ENCODE results near the gene RNFT2. TPM values are rescaled to one million over a fixed set of nuclear protein-coding genes. Genes with fewer than 3 reads are reported as not detected.

The RNFT2 gene
- total RNA-seq, 1 experiment from 2014 or later: 5.7 TPM

DNA sequence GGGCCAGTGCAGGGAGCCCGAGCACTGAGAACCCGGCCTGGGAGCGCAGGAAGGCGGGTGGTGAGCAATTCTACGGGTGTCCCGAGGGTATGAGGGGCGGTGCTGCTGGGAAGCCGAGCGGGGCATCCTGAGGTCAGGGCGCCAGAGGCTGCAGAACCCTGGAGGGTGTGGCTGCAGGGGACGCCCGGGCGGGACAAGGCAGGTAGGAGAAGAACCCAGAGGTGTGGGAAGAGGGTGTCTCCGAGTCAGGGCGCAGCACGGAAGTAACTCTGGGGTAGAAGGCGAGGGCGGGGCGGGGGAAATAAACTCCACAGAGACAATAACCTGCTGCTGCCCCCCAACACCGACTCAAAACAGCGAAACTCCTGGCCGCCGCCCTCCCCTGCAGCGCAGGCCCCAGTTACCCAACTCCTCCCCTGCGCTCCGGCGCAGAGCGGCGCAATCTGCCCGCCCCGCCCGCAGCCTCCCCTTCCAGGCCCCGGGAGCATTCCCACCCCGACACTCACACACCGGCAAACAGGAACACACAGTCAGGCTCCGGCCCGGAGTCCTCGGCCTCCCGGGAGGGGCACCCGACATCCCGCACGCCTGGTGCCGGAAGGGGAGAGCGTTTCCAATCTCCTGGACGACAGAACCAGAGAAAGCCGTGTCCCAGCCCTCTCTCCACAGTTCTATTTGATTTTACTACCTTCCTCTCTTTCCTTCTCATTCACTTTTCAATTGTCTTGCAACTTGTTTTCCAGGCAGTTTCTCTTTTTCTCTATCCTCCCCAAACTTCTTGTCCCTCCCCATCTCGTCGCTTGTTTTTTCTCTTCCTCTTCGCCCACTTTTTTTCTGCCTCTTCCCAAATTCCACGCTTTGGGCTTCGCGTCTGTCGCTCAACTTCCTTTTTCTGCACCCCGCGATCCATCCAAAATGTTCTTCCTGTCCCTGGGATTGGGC, 140.7 kb downstream of the RNFT2 start:
- no peak for DNase-seq (ENCODE audit: low read depth)

GRCh38 chr12:116879509-116880212, 141.5 kb downstream of the RNFT2 start:
- no peak for DNase-seq (ENCODE audit: low read depth)

- DNase-seq (ENCODE audit: low read depth): no peak
Observed at GRCh38 chr12:116880213-116880816, 142.2 kb downstream of the RNFT2 start.

- DNase-seq (ENCODE audit: low read depth): peak; percentile 42
Observed at GRCh38 chr12:116880817-116881324, 142.8 kb downstream of the RNFT2 start.

DNA sequence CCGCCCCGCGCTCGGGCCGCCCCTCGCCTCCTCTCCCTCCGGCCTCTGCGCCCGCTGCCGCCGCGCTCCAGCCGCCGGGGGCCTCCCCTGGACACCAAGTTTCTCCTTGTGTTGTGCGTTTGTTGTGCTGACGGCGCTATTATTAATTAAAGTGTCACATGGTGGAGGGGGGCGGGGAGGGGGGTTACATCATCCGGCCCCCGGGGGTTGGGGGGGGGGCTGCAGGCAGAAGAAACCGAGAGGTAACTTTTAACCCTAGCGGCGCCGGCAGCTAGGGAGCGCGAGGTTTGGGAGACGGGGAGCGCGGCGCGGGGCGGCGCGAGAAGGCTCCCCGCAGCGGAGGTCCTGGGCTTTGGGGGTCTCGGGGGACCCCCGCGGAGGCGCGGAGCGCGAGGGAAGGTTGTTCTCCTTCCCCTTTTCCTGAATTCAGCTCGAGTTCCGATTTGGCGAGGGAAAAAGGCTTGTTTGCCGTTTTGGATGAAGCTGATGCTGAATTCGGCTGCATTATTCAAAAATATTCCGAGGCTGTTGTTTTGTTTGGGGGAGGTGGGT, 143.3 kb downstream of the RNFT2 start, which contains the start of gene HRK:
Gene HRK (minus strand): TSS at position 117 of the 552 bp plus-strand sequence. CDS start 134 bp downstream, outside the sequence.
- no peak for DNase-seq (ENCODE audit: low read depth)

DNA sequence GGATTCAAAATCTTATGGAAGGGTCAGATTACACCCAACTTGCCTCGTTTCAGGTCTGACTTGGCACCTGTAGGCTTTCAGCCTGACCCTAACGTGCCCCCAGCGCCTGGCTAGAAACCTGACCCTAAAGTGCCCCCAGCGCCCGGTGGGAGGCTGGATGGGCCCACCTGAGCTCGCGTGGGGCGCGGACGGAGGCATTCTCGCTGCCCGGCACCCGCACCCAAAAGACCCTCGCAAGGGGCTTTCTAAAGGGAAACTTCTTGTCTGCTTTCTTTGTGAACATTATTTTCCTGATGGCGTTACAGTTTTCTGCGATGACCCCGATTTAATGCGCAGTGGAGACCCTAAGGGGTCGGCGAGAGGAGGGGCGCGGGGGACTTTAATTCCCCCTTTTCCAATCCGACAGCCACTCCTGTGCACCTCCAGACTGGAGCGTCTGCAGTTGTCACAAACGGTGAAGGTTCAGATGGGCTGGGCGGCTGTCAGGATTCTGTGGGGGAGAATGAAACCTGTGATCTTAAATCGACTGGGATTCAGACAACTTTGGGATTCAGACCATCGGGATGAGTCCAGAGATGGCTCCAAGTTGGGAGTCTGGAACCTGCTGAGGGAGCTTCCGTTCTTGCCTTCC, 143.9 kb downstream of the RNFT2 start:
- no peak for DNase-seq (ENCODE audit: low read depth)

GRCh38 chr12:116882742-116883141, 144.6 kb downstream of the RNFT2 start:
- DNase-seq (ENCODE audit: low read depth): peak; percentile 57

GRCh38 chr12:116884871-116885270, 146.8 kb downstream of the RNFT2 start:
- DNase-seq (ENCODE audit: low read depth): no peak

- DNase-seq (ENCODE audit: low read depth): peak; percentile 34
Observed at GRCh38 chr12:116885491-116885890, 147.4 kb downstream of the RNFT2 start.

DNA sequence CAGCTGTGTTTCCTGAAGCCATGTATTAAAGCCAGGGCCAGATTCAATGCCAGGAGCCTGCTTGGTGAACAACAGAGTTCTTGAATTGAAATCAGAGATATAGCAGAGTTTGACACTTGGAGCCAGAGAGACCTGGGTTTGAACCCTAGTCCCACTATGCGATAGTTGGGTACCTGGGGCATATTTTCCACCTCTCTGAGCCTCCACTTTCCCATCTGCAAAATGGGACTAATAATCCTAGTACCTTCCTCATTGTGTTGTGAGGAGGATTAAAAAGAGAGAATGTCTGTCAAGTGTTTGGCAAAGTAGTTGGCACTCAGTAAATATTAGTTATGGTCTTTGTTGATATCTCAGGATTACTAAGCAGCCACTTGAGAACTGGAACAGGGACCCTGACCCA, 149.1 kb downstream of the RNFT2 start:
- no peak for DNase-seq (ENCODE audit: low read depth)

DNA sequence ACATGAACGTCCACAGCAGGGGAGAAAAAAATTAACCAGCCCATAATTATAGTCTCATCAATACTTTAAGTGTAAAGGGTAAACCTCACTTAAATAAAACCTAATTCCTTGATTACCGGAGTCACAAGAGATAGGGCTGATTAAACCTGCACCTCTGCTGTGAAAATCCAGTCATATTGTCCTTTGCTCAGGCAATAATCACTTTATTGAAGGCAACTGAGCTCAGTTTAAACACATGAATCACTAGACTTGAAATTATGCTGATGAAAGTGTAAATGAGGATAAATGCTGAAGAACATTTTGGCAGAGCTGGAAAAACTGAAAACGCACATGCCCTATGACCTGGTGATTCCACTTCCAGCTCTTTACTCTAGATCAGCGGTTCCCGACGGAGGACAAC, 149.8 kb downstream of the RNFT2 start:
- no peak for DNase-seq (ENCODE audit: low read depth)

DNA sequence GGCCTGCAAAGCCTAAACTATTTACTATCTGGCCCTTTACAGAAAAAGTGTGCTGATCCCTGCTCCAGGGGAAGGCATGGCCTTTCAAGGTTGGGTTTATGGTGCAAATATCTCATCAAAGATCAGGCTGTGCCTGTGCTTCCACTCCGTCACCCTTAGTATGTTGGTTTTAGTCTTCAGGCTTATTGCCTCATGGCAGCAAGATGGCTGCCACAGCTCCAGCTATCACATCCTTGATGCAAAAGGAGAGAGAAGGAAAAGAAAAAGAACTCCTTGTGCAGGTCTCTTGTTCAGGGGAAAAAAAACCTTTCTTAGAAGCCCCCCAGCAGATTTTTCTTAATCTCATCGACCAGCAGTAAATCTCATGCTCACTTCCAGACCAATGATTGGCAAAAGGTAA, 152.2 kb downstream of the RNFT2 start:
- no peak for DNase-seq (ENCODE audit: low read depth)

DNA sequence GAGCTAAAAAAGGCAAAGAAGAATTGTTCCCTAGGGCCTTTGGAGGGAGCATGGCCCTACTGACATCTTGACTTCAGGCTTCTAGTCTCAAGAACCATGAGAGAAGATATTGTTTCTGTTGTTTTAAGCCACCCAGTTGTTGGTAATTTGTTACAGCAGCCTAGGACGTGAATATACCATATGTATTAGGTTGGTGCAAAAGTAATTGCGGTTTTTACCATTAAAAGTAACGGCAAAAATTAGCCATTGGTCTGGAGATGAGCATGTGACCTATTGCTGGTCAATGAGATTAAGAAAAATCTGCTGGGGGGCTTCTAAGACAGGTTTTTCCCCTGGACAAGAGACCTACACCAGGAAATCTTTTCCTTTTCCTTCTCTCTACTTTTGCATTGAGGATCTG, 152.9 kb downstream of the RNFT2 start:
- no peak for DNase-seq (ENCODE audit: low read depth)

- DNase-seq (ENCODE audit: low read depth): peak; percentile 25
Observed at GRCh38 chr12:116892349-116893140, 154.4 kb downstream of the RNFT2 start.

GRCh38 chr12:116894913-116895312, 156.8 kb downstream of the RNFT2 start:
- DNase-seq (ENCODE audit: low read depth): no peak

- no peak for DNase-seq (ENCODE audit: low read depth)
Observed at GRCh38 chr12:116896411-116896924, 158.4 kb downstream of the RNFT2 start.

DNA sequence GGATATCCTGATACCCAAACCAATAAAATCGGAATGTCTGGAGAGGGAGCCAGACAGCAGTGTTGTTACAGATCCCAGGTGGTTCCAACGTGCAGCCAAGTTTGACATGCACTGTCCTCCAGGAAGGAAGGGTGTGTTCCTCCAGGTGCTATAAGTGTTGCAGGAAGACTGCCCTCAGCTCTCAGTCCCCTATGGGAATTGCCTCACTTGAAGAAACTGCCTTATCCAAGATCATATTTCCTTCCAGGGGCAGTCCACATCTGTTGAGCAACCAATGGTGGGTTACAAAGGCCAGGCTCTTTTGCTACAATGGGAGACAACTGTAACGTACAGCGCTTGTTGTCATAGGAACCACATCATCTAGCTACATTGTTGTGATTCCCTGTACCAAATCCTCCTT, 159.4 kb downstream of the RNFT2 start:
- DNase-seq (ENCODE audit: low read depth): no peak

- no peak for DNase-seq (ENCODE audit: low read depth)
Observed at GRCh38 chr12:116898669-116899068, 160.6 kb downstream of the RNFT2 start.

GRCh38 chr12:116901612-116902011, 163.5 kb downstream of the RNFT2 start:
- DNase-seq (ENCODE audit: low read depth): no peak
